Measurements from ENCODE around the gene WWC2.

GRCh38 chr4:183110244-183110643 is 11.2 kb downstream of the WWC2 start:
- TF ChIP-seq EZH2phosphoT487 (IDR thresholded peaks at IDR 0.05; ENCODE audit: insufficient read depth, low read depth) (no peak), EZH2 (IDR thresholded peaks at IDR 0.05; ENCODE audit: insufficient read depth, poor library complexity, severe bottlenecking) (no peak)
